ENCODE data around the gene TAL1. TPM values are rescaled to one million over a fixed set of nuclear protein-coding genes. Genes with fewer than 3 reads are reported as not detected.

TAL1 gene
- total and polyA plus RNA-seq, 7 donors: 0.73 to 2.1 (median 1.5) TPM

- no peak overlapping the region for H3K4me3 ChIP-seq
- TF ChIP-seq CTCF (IDR thresholded peaks at IDR 0.05): no peak
These were observed 57.4 kb downstream of the TAL1 start for GRCh38 chr1:47174656-47175020.

GRCh38 chr1:47172782-47173181 lies 59.2 kb downstream of the TAL1 start:
- H3K4me1 ChIP-seq: no peaks in the 10 kb centered on the region
- ATAC-seq (no peak), DNase-seq (no peak)
- H3K27me3 ChIP-seq (ENCODE audit: insufficient read depth in 3 of 3, low read length in 2 of 3): peaks cover 0 to 17% (median 2%) of the 10 kb centered on the region in 3 donors
- no peaks in the 10 kb centered on the region for H3K36me3 ChIP-seq (ENCODE audit: insufficient read depth in 1 of 2, low read depth in 1 of 2)
- intact Hi-C loops (cut with DNase I): no loop called here
- no peak overlapping the region for H3K4me3 ChIP-seq
- H3K27ac ChIP-seq: no peak overlapping the region
- 79 to 88% (median 86%) methylated on average over 5 of the region's 5 CpGs for WGBS, 3 donors
- no peaks in the 10 kb centered on the region for H3K9me3 ChIP-seq
- no peak for TF ChIP-seq CTCF (IDR thresholded peaks at IDR 0.05)

More at GRCh38 chr1:47174656-47175020, 57.4 kb downstream of the TAL1 start:
- ATAC-seq: no peak
- Histone ChIP-seq H3K36me3 (ENCODE audit: insufficient read depth in 1 of 2, low read depth in 1 of 2) (no peaks in the 10 kb centered on the region), H3K4me1 (peaks cover 5% of the 10 kb centered on the region), H3K27ac (no peak overlapping the region), H3K27me3 (ENCODE audit: insufficient read depth in 3 of 3, low read length in 2 of 3) (peaks cover 0 to 17% (median 2%) of the 10 kb centered on the region in 3 donors), H3K9me3 (no peaks in the 10 kb centered on the region)
- no peak for DNase-seq
- intact Hi-C loops (cut with DNase I): no loop called here

Other genes starting within 250 kb of the TAL1 start
- gene CYP4X1, start 208.6 kb downstream of the TAL1 start, total RNA-seq: 1 to 10 TPM in 3 of 4 donors, under 1 TPM in 1; 0.54 to 2.3 (median 1.4) TPM
- gene CYP4X1, start 208.6 kb downstream of the TAL1 start, polyA plus RNA-seq: 1 to 10 TPM in 1 of 3 donors, under 1 TPM in 2; 0.78 to 1.3 (median 0.79) TPM
- gene CYP4Z1, start 165.0 kb downstream of the TAL1 start, total RNA-seq: 1 to 10 TPM in 1 of 4 donors, under 1 TPM in 3; 0.22 to 1.3 (median 0.39) TPM
- under 1 TPM; 0.09 to 0.29 (median 0.15) TPM for gene CYP4Z1, start 165.0 kb downstream of the TAL1 start, polyA plus RNA-seq
- not detected for gene CYP4A22, start 94.8 kb downstream of the TAL1 start, total RNA-seq
- gene CYP4A22, start 94.8 kb downstream of the TAL1 start, polyA plus RNA-seq: under 1 TPM in 2 of 3 donors, not detected in 1; 0.03 to 0.04 TPM
- gene PDZK1IP1, start 42.2 kb downstream of the TAL1 start, total RNA-seq: under 1 TPM in 3 of 4 donors, not detected in 1; 0.25 to 0.81 (median 0.52) TPM
- 1 to 10 TPM in 1 of 3 donors, under 1 TPM in 2; 0.11 to 1.4 (median 0.26) TPM for gene PDZK1IP1, start 42.2 kb downstream of the TAL1 start, polyA plus RNA-seq
- gene STIL, start 81.9 kb upstream of the TAL1 start, total RNA-seq: under 1 TPM; 0.36 to 0.48 (median 0.43) TPM
- 1 to 10 TPM in 1 of 3 donors, under 1 TPM in 2; 0.14 to 1.0 (median 0.35) TPM for gene STIL, start 81.9 kb upstream of the TAL1 start, polyA plus RNA-seq
- 10 to 100 TPM; 37.8 to 77.9 (median 66.3) TPM for gene CMPK1, start 101.6 kb upstream of the TAL1 start, total RNA-seq
- gene CMPK1, start 101.6 kb upstream of the TAL1 start, polyA plus RNA-seq: 100 to 1,000 TPM in 1 of 3 donors, 10 to 100 TPM in 2; 46.9 to 114 (median 62.9) TPM
- under 1 TPM in 1 of 4 donors, not detected in 3; 0.10 TPM for gene FOXE3, start 184.1 kb upstream of the TAL1 start, total RNA-seq
- under 1 TPM in 2 of 3 donors, not detected in 1; 0.03 to 0.08 TPM for gene FOXE3, start 184.1 kb upstream of the TAL1 start, polyA plus RNA-seq
- under 1 TPM; 0.04 to 0.13 (median 0.09) TPM for gene FOXD2, start 205.8 kb upstream of the TAL1 start, total RNA-seq
- gene FOXD2, start 205.8 kb upstream of the TAL1 start, polyA plus RNA-seq: under 1 TPM; 0.04 TPM

Data from psoas muscle (tissue), 8 donors.